Mesendoderm (in vitro differentiated cells): ENCODE measurements around the gene FUZ.

Experiments used
- DNase-seq: peaks from one replicate; pipeline ENCODE4 v3.0.0; 2013
- H2AK5ac ChIP-seq: 2 replicates; pipeline ENCODE4 v1.6.1; 2013; ENCODE audit warnings: low read length, inconsistent platforms
- H2BK120ac ChIP-seq: 2 replicates; pipeline ENCODE4 v1.6.1; 2013; ENCODE audit warnings: low read depth, mild to moderate bottlenecking, low read length, moderate library complexity, mixed read lengths
- H2BK15ac ChIP-seq: replicated peaks from 2 replicates; pipeline ENCODE4 v1.6.1; 2013; ENCODE audit warnings: low read depth, mild to moderate bottlenecking, moderate library complexity
- H2BK5ac ChIP-seq: 2 replicates; pipeline ENCODE4 v1.6.1; 2013; ENCODE audit warnings: low read length, inconsistent platforms
- H3K18ac ChIP-seq: 2 replicates; pipeline ENCODE4 v1.6.1; 2013; ENCODE audit warnings: mild to moderate bottlenecking, low read length, mixed read lengths
- H3K23ac ChIP-seq: one replicate; pipeline ENCODE4 v1.6.1; 2013; ENCODE audit warnings: low read length
- H3K27ac ChIP-seq: 2 replicates; pipeline ENCODE4 v1.5.1; 2013; ENCODE audit warnings: low read depth, mild to moderate bottlenecking, inconsistent platforms, low read length, moderate library complexity
- H3K27me3 ChIP-seq: 2 replicates; pipeline ENCODE4 v1.6.1; 2013; ENCODE audit warnings: low read length, control low read depth, mild to moderate bottlenecking, inconsistent platforms; ENCODE audit not compliant: insufficient read depth, poor library complexity
- H3K36me3 ChIP-seq: 2 replicates; pipeline ENCODE4 v1.6.1; 2013; ENCODE audit warnings: low read length, inconsistent platforms; ENCODE audit not compliant: control insufficient read depth, insufficient read depth
- H3K4ac ChIP-seq: one replicate; pipeline ENCODE4 v1.6.1; 2013; ENCODE audit warnings: low read depth, mild to moderate bottlenecking, low read length, moderate library complexity
- H3K4me1 ChIP-seq: 2 replicates; pipeline ENCODE4 v1.6.1; 2013; ENCODE audit warnings: low read depth, low read length, inconsistent platforms; ENCODE audit not compliant: control insufficient read depth
- H3K4me2 ChIP-seq: 2 replicates; pipeline ENCODE4 v1.6.1; 2013; ENCODE audit warnings: low read length
- H3K4me3 ChIP-seq: 2 replicates; pipeline ENCODE4 v1.5.1; 2013; ENCODE audit warnings: mild to moderate bottlenecking, low read length
- H3K56ac ChIP-seq: one replicate; pipeline ENCODE4 v1.6.1; 2013; ENCODE audit warnings: low read length
- H3K79me1 ChIP-seq: 2 replicates; pipeline ENCODE4 v1.6.1; 2013; ENCODE audit warnings: low read length, inconsistent platforms
- H3K79me2 ChIP-seq: 2 replicates; pipeline ENCODE4 v1.6.1; 2013; ENCODE audit warnings: mild to moderate bottlenecking, low read length; ENCODE audit not compliant: control insufficient read depth, insufficient read depth
- H3K9ac ChIP-seq: 2 replicates; pipeline ENCODE4 v1.6.1; 2013; ENCODE audit warnings: low read length, inconsistent platforms
- H4K5ac ChIP-seq: one replicate; pipeline ENCODE4 v1.6.1; 2013; ENCODE audit warnings: low read length
- H4K8ac ChIP-seq: one replicate; pipeline ENCODE4 v1.6.1; 2013; ENCODE audit warnings: low read depth, mild to moderate bottlenecking, control low read depth, low read length, moderate library complexity
- whole genome bisulfite sequencing: extraction: QIAGEN DNeasy Blood & Tissue Kit; methylation state at CpG from one replicate; pipeline ENCODE4 v1.1.7; 2013; ENCODE audit warnings: low lambda C conversion rate, missing lambda C conversion rate; ENCODE audit not compliant: insufficient coverage; ENCODE audit errors: extremely low coverage; 5-methylcytosine and 5-hydroxymethylcytosine counted together

Gene FUZ

DNA sequence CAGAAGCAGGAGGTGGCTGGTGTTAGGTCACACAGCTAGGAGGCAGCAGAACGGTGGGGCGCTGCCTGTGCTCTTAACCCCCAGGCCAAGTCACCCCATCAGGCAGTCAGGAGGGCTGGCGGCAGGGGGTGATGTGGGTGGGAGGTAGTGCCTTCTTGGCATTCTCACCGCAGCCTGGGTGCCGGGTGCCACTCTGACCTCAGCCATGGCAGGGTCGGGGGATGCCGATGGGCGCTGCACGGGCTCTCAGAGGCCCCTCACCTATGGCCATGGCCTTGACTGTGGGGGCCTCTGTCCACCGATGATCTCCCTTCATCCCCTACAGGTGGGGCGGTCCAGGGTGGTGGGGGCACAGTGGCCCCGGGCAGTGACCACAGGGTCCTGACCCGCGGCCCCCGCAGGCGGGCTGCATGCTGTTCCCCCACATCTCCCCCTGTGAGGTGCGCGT is 43.5 kb upstream of the FUZ start:
- Histone ChIP-seq H3K23ac (no peak overlapping the region), H3K18ac (no peak overlapping the region), H3K79me2 (peaks cover 23% of the 10 kb centered on the region), H2BK120ac (no peak overlapping the region), H2BK15ac (no peak overlapping the region), H3K36me3 (peaks cover 19% of the 10 kb centered on the region), H3K27ac (no peak overlapping the region), H4K8ac (no peak overlapping the region), H3K27me3 (no peaks in the 10 kb centered on the region), H3K4me3 (no peak overlapping the region), H3K4me2 (no peak overlapping the region), H3K4ac (no peak overlapping the region), H3K4me1 (peaks cover 8% of the 10 kb centered on the region), H2BK5ac (no peak overlapping the region), H3K79me1 (peaks cover 21% of the 10 kb centered on the region), H4K5ac (no peak overlapping the region), H3K9ac (no peak overlapping the region), H3K56ac (no peak overlapping the region), H2AK5ac (no peak overlapping the region)
- no CpG with 5 or more reads among the region's 18 CpGs for WGBS
- no peak for DNase-seq

DNA sequence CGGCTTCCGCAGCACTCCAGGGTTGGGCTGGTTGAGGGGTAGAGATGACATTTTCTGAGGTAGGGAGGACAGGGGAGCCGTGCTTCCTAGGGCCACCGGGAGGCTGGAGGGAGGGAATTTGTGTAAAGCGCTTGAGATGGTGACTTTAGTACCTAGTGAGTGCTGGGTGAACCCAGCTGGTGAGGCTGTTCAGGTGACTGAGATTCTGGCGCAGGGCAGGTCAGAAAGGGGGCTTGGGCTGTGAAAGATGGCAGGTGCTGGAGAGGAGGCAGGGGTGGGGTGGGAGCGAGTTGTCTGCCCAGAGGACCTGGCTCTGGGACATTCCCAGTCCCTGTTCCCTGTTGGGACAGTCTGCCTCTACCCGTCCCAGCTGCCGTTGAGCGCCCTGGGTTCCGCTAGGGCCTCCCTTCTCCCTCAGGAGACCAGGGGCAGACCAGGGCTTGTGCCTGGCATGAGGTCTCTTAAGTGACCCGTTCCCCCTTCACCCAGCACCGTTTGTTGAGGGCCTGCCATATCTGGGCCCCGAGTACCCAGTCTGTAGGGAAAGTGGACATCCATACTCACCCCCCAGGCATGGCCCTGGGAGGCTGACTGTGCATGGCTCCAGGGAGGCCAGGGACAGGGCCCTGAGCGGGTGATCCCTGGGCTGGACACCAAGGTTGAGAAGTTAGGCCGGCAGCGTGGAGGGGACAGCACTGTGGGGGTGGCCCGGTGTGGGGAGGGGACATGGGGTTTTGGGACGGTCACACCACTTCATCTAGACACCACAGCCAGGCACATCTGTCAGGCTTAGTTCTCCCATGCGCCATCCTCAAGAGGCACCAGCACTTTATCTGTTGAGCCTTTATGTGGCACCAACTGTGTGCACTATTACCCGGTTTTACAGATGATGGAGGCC is 42.8 kb upstream of the FUZ start:
- Histone ChIP-seq H3K23ac (no peak overlapping the region), H3K4me1 (peaks cover 8% of the 10 kb centered on the region), H2AK5ac (no peak overlapping the region), H3K4ac (no peak overlapping the region), H2BK5ac (no peak overlapping the region), H3K4me3 (no peak overlapping the region), H3K18ac (no peak overlapping the region), H3K27ac (no peak overlapping the region), H3K4me2 (no peak overlapping the region), H3K36me3 (peaks cover 19% of the 10 kb centered on the region), H3K9ac (no peak overlapping the region), H4K8ac (no peak overlapping the region), H3K27me3 (no peaks in the 10 kb centered on the region), H3K79me1 (peaks cover 21% of the 10 kb centered on the region), H3K56ac (no peak overlapping the region), H3K79me2 (peaks cover 23% of the 10 kb centered on the region), H2BK15ac (no peak overlapping the region), H4K5ac (no peak overlapping the region), H2BK120ac (no peak overlapping the region)
- WGBS = no CpG with 5 or more reads among the region's 21 CpGs
- DNase-seq = no peak

DNA sequence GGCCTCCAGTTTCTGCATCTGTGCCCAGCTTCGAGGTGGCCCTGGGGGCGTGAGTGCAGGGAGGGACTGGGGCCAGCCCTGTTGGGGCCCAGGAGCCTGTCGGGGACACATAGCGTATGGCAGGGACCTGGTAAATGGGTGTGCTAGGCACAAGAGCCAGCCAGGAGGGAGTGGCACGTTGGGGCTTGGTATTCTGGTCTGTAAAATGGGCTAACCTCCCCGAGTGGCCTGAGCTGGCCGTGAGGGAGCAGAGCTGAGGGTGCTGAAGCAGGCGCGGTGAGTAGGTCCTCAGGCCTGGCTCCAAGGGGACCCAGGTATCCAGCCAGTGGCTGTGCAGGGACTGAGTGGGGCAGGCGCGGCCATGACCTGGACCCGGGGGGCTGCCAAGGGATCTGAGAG is 42.2 kb upstream of the FUZ start:
- no peaks in the 10 kb centered on the region for H3K27me3 ChIP-seq
- no peak overlapping the region for H3K4me3 ChIP-seq
- H3K79me1 ChIP-seq = peaks cover 21% of the 10 kb centered on the region
- H3K79me2 ChIP-seq = peaks cover 23% of the 10 kb centered on the region
- H2AK5ac ChIP-seq = no peak overlapping the region
- WGBS = no CpG with 5 or more reads among the region's 12 CpGs
- H2BK120ac ChIP-seq = no peak overlapping the region
- H3K23ac ChIP-seq = no peak overlapping the region
- H3K4me1 ChIP-seq = peaks cover 8% of the 10 kb centered on the region
- no peak overlapping the region for H3K4ac ChIP-seq
- H2BK15ac ChIP-seq = no peak overlapping the region
- peaks cover 15% of the 10 kb centered on the region for H3K36me3 ChIP-seq
- no peak for DNase-seq
- no peak overlapping the region for H4K8ac ChIP-seq
- H3K27ac ChIP-seq = no peak overlapping the region
- H2BK5ac ChIP-seq = no peak overlapping the region
- H3K56ac ChIP-seq = no peak overlapping the region
- H4K5ac ChIP-seq = no peak overlapping the region
- no peak overlapping the region for H3K4me2 ChIP-seq
- H3K18ac ChIP-seq = no peak overlapping the region
- no peak overlapping the region for H3K9ac ChIP-seq

DNA sequence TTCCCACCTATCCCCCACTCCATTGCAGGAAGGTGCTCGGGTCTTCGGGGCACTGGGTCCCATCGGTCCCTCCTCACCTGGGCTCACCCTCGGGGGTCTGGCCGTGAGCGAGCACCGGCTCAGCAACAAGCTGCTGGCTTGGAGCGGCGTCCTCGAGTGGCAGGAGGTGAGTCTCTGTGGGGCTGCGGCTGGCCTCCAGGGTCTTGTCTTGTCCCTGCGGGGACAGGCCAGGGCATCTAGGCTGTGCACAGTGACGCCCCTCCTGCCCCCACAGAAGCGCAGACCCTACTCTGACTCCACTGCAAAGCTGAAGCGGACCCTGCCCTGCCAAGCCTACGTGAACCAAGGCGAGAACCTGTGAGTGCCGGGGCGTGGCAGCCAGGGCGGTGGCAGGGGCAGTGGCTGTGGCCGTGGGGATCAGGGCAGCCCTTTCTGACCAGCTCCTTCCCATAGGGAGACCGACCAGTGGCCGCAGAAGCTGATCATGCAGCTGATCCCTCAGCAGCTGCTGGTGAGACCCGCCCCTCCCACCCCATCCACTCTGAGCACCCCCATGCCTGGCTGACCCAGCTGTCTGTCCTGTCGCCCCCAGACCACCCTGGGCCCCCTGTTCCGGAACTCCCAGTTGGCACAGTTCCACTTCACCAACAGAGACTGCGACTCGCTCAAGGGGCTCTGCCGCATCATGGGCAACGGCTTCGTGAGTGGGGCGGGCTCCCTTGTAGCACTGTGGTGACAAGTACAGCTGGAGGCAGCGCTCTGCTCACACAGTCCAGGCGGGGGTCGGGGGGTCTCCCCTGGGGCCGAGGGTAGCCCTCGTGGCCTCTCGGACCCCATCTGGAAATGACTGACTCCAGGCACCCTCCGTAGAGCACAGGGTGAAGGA is 41.5 kb upstream of the FUZ start:
- H3K4ac ChIP-seq = no peak overlapping the region
- no peak overlapping the region for H4K8ac ChIP-seq
- peaks cover 13% of the 10 kb centered on the region for H3K36me3 ChIP-seq
- peak overlapping the region; percentile 15 for H3K56ac ChIP-seq
- H3K18ac ChIP-seq = no peak overlapping the region
- H3K79me1 ChIP-seq = peaks cover 23% of the 10 kb centered on the region
- no peaks in the 10 kb centered on the region for H3K27me3 ChIP-seq
- peaks cover 8% of the 10 kb centered on the region for H3K4me1 ChIP-seq
- H2BK120ac ChIP-seq = no peak overlapping the region
- H3K27ac ChIP-seq = no peak overlapping the region
- no peak overlapping the region for H3K4me2 ChIP-seq
- no peak overlapping the region for H3K23ac ChIP-seq
- H2BK15ac ChIP-seq = no peak overlapping the region
- H2BK5ac ChIP-seq = no peak overlapping the region
- no peak overlapping the region for H3K9ac ChIP-seq
- no CpG with 5 or more reads among the region's 39 CpGs for WGBS
- H3K79me2 ChIP-seq = peaks cover 23% of the 10 kb centered on the region
- no peak overlapping the region for H4K5ac ChIP-seq
- no peak overlapping the region for H3K4me3 ChIP-seq
- no peak for DNase-seq
- H2AK5ac ChIP-seq = no peak overlapping the region

DNA sequence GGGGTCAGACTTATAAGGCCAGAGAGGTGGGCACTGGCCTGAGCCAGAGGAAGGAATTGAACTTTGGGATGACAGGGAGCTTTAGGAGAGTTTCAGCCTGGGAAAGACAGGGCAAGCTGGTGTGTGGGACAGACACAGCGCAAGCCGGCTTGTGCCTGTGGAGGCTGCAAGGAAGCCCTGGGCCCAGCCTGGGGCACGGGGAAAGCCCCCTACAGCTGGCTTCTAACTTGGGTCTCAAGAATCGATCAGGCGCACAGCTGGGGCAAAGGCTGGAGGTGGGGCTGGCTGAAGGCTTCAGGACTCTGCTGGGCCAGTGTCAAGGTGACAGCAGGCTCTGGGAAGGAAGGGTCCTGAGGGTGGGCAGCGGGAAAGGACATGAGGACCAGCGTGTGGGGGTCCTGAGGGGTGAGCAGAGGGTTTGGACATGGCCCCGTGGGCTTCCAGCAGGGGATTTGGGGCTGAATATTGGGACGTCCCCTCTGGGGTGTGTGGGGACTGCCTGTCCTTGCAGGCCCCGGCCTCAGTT is 40.8 kb upstream of the FUZ start:
- Histone ChIP-seq H3K27ac (no peak overlapping the region), H3K18ac (no peak overlapping the region), H3K4me1 (peaks cover 8% of the 10 kb centered on the region), H3K4me2 (no peak overlapping the region), H2BK15ac (no peak overlapping the region), H3K4ac (no peak overlapping the region), H3K79me2 (peaks cover 23% of the 10 kb centered on the region), H3K36me3 (peaks cover 10% of the 10 kb centered on the region), H3K9ac (peak overlapping the region; percentile 44), H3K4me3 (no peak overlapping the region), H4K5ac (no peak overlapping the region), H3K23ac (no peak overlapping the region), H3K79me1 (peaks cover 27% of the 10 kb centered on the region), H4K8ac (no peak overlapping the region), H2BK120ac (no peak overlapping the region), H2AK5ac (no peak overlapping the region), H3K56ac (peak overlapping the region; percentile 60), H2BK5ac (no peak overlapping the region), H3K27me3 (no peaks in the 10 kb centered on the region)
- DNase-seq = no peak
- WGBS = no CpG with 5 or more reads among the region's 10 CpGs
